Keratinocyte (primary cell): ENCODE results near the gene TMEM161A. TPM values are rescaled to one million over a fixed set of nuclear protein-coding genes. Genes with fewer than 3 reads are reported as not detected.

Experiments used
- DNase-seq: peaks from one replicate; pipeline ENCODE4 v3.0.0-alpha.2; 2011; ENCODE audit warnings: low read depth, missing footprints, low spot score
- FAIRE-seq: peaks from 2 replicates; lab custom pipeline; 2011; peaks lifted over from hg19 to GRCh38; lab: Jason Lieb, UNC
- H2AFZ ChIP-seq: 2 replicates; pipeline ENCODE4 v1.6.0; 2012; ENCODE audit warnings: low read length, control low read depth, inconsistent platforms; ENCODE audit not compliant: control insufficient read depth
- H3K27ac ChIP-seq: 2 replicates; pipeline ENCODE4 v1.5.1; 2011; ENCODE audit warnings: low read length; ENCODE audit not compliant: control insufficient read depth, insufficient read depth
- H3K27me3 ChIP-seq: 3 replicates; pipeline ENCODE4 v1.6.0; 2011; ENCODE audit warnings: low read length; ENCODE audit not compliant: control insufficient read depth, insufficient read depth; ENCODE audit errors: extremely low read depth
- H3K36me3 ChIP-seq, 2 experiments: 2 replicates in 1 of 2; 3 replicates in 1 of 2; pipeline ENCODE4 v1.5.1; 2011; ENCODE audit warnings: low read length in 2 of 2, mild to moderate bottlenecking in 1 of 2; ENCODE audit not compliant: control insufficient read depth in 2 of 2, insufficient read depth in 2 of 2; ENCODE audit errors: extremely low read depth in 1 of 2
- H3K4me1 ChIP-seq: 3 replicates; pipeline ENCODE4 v1.5.1; 2011; ENCODE audit warnings: low read length; ENCODE audit not compliant: control insufficient read depth, insufficient read depth; ENCODE audit errors: extremely low read depth
- H3K4me2 ChIP-seq: 3 replicates; pipeline ENCODE4 v1.6.0; 2011; ENCODE audit warnings: low read depth, low read length; ENCODE audit not compliant: control insufficient read depth, insufficient read depth; ENCODE audit errors: extremely low read depth
- H3K4me3 ChIP-seq, 3 experiments: fragments of 200-600 bp in 1 of 3; sonication (generic) in 1 of 3; 2 replicates in 2 of 3; 3 replicates in 1 of 3; pipeline ENCODE4 v1.5.1; 2011 to 2016; ENCODE audit warnings: low read length in 3 of 3, mild to moderate bottlenecking in 3 of 3, control low read depth in 2 of 3, inconsistent platforms in 1 of 3, low read depth in 1 of 3, mixed read lengths in 1 of 3, mixed run types in 1 of 3, moderate library complexity in 1 of 3; ENCODE audit not compliant: control insufficient read depth in 2 of 3, insufficient read depth in 2 of 3; ENCODE audit errors: extremely low read depth in 1 of 3
- H3K79me2 ChIP-seq: 2 replicates; pipeline ENCODE4 v1.6.0; 2012; ENCODE audit warnings: low read length; ENCODE audit not compliant: control insufficient read depth, insufficient read depth
- H3K9ac ChIP-seq: 3 replicates; pipeline ENCODE4 v1.6.0; 2011; ENCODE audit warnings: low read length; ENCODE audit not compliant: control insufficient read depth, insufficient read depth; ENCODE audit errors: extremely low read depth
- H3K9me1 ChIP-seq: 3 replicates; pipeline ENCODE4 v1.6.0; 2011; ENCODE audit warnings: low read length; ENCODE audit not compliant: control insufficient read depth, insufficient read depth; ENCODE audit errors: extremely low read depth
- H3K9me3 ChIP-seq: 2 replicates; pipeline ENCODE4 v1.5.1; 2012; ENCODE audit warnings: low read depth, low read length; ENCODE audit not compliant: control insufficient read depth
- H4K20me1 ChIP-seq: 3 replicates; pipeline ENCODE4 v1.6.0; 2011; ENCODE audit warnings: low read length; ENCODE audit not compliant: control insufficient read depth, insufficient read depth; ENCODE audit errors: extremely low read depth
- CTCF ChIP-seq, 3 experiments: IDR thresholded peaks in 1 of 3; conservative IDR thresholded peaks in 1 of 3; optimal IDR thresholded peaks in 1 of 3; 2 replicates in 2 of 3; 3 replicates in 1 of 3; pipeline versions ENCODE3 to v1.5.1; 2011; ENCODE audit warnings: low read length in 3 of 3, mild to moderate bottlenecking in 3 of 3, moderate library complexity in 2 of 3, control low read depth in 1 of 3, inconsistent platforms in 1 of 3; ENCODE audit not compliant: insufficient read depth in 2 of 3; ENCODE audit errors: extremely low read depth in 1 of 3
- EZH2 ChIP-seq: IDR thresholded peaks from one replicate; pipeline ENCODE4 v1.6.1; 2012; ENCODE audit warnings: inconsistent platforms, mild to moderate bottlenecking, low read length, moderate library complexity
- dilution Hi-C: fragments of 300-500 bp; cut with MboI; formaldehyde crosslinking; loops from one replicate; pipeline ENCODE4 v1.7.0; 2020; ENCODE audit warnings: low sequenced_read_pairs; ENCODE audit not compliant: extremely low pct_ligation_motif_present
- polyA plus RNA-seq, 5 experiments: library from polyadenylated mRNA; depleted of rRNA in 3 of 5; stranded (reverse) in 3 of 5; stranded (forward) in 1 of 5; unstranded in 1 of 5; fragments of >200 nt; gene quantifications; 1 replicate in 1 of 5; 2 replicates in 3 of 5; 3 replicates in 1 of 5; pipeline versions ENCODE4 v1.2.1 to v1.2.3, GENCODE V29; 2011 to 2012; ENCODE audit warnings: missing spikeins in 2 of 5, low read depth in 1 of 5, low replicate concordance in 1 of 5

TMEM161A gene
- polyA plus RNA-seq, 1 donor (not counting 4 experiments of a cell fraction or from before 2014, with no cell fraction given) = 18.0 TPM

DNA sequence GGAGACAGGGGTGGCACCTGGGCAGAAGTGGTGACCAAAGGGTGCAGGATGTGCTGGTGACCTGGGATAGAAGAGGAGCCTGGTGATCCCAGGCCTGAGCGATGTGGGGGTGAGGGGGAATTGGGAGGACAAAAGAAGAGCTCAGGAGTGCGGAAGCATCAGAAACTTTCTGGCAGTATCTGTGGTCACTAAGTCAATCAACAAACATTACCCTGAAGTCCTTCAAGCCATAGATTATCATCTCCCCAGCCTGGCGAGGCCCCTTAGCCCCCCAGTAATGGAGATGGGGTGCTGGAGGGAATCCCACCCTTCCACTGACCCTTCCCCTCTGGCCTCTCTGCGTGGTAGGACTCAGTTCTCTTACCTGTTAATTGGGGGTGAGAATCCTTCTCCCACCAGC is 21.3 kb upstream of the TMEM161A start:
- TF ChIP-seq EZH2 (no peak), CTCF (optimal IDR thresholded peaks at IDR 0.05 in 1 of 3, IDR thresholded peaks at IDR 0.05 in 1 of 3, conservative IDR thresholded peaks at IDR 0.05 in 1 of 3; ENCODE audit: extremely low read depth in 1 of 3, insufficient read depth in 2 of 3, low read length in 3 of 3) (no peak)
- FAIRE-seq = no peak
- no peak overlapping the region for H3K4me3 ChIP-seq
- no peaks in the 10 kb centered on the region for H4K20me1 ChIP-seq
- no peaks in the 10 kb centered on the region for H3K79me2 ChIP-seq
- H3K27ac ChIP-seq = no peak overlapping the region
- dilution Hi-C loops = no loop called here
- DNase-seq = no peak
- H3K9me1 ChIP-seq = no peaks in the 10 kb centered on the region
- H3K9me3 ChIP-seq = no peaks in the 10 kb centered on the region
- H3K27me3 ChIP-seq = no peaks in the 10 kb centered on the region
- no peaks in the 10 kb centered on the region for H3K36me3 ChIP-seq
- H3K9ac ChIP-seq = no peak overlapping the region
- no peaks in the 10 kb centered on the region for H3K4me1 ChIP-seq
- no peak overlapping the region for H3K4me2 ChIP-seq
- no peak overlapping the region for H2AFZ ChIP-seq

GRCh38 chr19:19157808-19158207 is 19.5 kb upstream of the TMEM161A start:
- no peak for FAIRE-seq
- no peak overlapping the region for H3K4me3 ChIP-seq

More at GRCh38 chr19:19157808-19158207, 19.5 kb upstream of the TMEM161A start:
- Histone ChIP-seq H3K4me1 (no peaks in the 10 kb centered on the region), H3K9ac (no peak overlapping the region), H3K4me2 (no peak overlapping the region), H3K27me3 (no peaks in the 10 kb centered on the region), H3K27ac (no peak overlapping the region), H3K79me2 (no peaks in the 10 kb centered on the region), H3K36me3 (no peaks in the 10 kb centered on the region), H2AFZ (no peak overlapping the region), H3K9me1 (no peaks in the 10 kb centered on the region), H4K20me1 (no peaks in the 10 kb centered on the region), H3K9me3 (no peaks in the 10 kb centered on the region)
- no peak for TF ChIP-seq CTCF (optimal IDR thresholded peaks at IDR 0.05 in 1 of 3, IDR thresholded peaks at IDR 0.05 in 1 of 3, conservative IDR thresholded peaks at IDR 0.05 in 1 of 3; ENCODE audit: extremely low read depth in 1 of 3, insufficient read depth in 2 of 3, low read length in 3 of 3)
- TF ChIP-seq EZH2 = no peak
- DNase-seq = no peak
- dilution Hi-C loops = no loop called here
